ENCODE data around the gene RIPPLY2.

Gene RIPPLY2

DNA sequence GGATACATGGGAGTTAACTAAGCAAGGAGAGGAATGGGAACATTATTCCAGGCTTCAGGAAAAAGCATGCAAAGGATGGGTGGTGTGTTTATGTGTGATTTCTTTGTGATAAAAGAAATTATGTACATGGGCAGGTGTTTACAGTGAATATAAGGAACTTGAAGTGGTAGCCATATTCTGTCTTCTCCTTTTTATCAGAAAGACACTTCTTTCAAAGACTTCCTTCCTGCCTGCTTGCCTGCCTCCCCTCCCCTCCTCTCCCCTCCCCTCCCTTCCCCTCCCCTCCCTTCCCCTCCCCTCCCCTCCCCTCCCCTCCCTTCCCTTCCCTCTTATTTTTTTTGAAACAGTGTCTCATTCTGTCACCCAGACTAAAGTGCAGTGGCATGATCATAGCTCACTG is 20.7 kb downstream of the RIPPLY2 start:
- Histone ChIP-seq H3K4me3 (ENCODE audit: low read length in 2 of 2) (no peak overlapping the region), H3K9ac (ENCODE audit: low read depth in 1 of 2, low read length in 2 of 2) (no peak overlapping the region), H3K36me3 (ENCODE audit: control insufficient read depth in 2 of 2, insufficient read depth in 2 of 2, low read length in 2 of 2) (no peaks in the 10 kb centered on the region), H3K9me3 (ENCODE audit: control insufficient read depth in 2 of 2, low read length in 2 of 2) (no peaks in the 10 kb centered on the region), H3K27ac (ENCODE audit: low read depth in 2 of 2, low read length in 2 of 2) (no peak overlapping the region), H3K27me3 (ENCODE audit: control insufficient read depth in 2 of 2, insufficient read depth in 2 of 2, low read length in 2 of 2) (no peaks in the 10 kb centered on the region), H3K4me1 (ENCODE audit: control insufficient read depth in 2 of 2, insufficient read depth in 2 of 2, low read length in 2 of 2) (no peaks in the 10 kb centered on the region)

DNA sequence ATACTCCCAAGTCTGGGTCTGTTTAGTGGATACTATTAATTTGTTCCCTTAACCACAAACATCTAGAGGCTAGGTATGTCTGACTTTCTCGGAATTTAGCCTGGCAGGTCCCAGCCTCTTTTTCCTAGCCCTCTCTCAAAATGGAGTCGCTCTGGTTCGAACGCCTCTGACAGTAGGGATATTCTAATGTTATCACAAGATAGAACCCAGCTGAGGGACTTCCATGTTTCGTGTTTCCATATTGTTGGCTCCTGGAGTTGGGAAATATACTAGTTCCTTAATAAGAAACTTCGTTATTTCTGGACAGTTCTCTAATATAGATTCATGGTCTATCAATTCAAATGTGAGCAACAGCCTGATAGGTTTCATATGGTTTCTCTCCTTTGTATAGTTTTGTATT is 22.7 kb downstream of the RIPPLY2 start:
- no peaks in the 10 kb centered on the region for H3K9me3 ChIP-seq (ENCODE audit: control insufficient read depth in 2 of 2, low read length in 2 of 2)
- H3K4me3 ChIP-seq (ENCODE audit: low read length in 2 of 2) = no peak overlapping the region
- peaks cover 0 to 3% of the 10 kb centered on the region in 2 donors for H3K4me1 ChIP-seq (ENCODE audit: control insufficient read depth in 2 of 2, insufficient read depth in 2 of 2, low read length in 2 of 2)
- no peaks in the 10 kb centered on the region for H3K36me3 ChIP-seq (ENCODE audit: control insufficient read depth in 2 of 2, insufficient read depth in 2 of 2, low read length in 2 of 2)
- H3K27me3 ChIP-seq (ENCODE audit: control insufficient read depth in 2 of 2, insufficient read depth in 2 of 2, low read length in 2 of 2) = no peaks in the 10 kb centered on the region
- H3K27ac ChIP-seq (ENCODE audit: low read depth in 2 of 2, low read length in 2 of 2) = no peak overlapping the region
- H3K9ac ChIP-seq (ENCODE audit: low read depth in 1 of 2, low read length in 2 of 2) = no peak overlapping the region

DNA sequence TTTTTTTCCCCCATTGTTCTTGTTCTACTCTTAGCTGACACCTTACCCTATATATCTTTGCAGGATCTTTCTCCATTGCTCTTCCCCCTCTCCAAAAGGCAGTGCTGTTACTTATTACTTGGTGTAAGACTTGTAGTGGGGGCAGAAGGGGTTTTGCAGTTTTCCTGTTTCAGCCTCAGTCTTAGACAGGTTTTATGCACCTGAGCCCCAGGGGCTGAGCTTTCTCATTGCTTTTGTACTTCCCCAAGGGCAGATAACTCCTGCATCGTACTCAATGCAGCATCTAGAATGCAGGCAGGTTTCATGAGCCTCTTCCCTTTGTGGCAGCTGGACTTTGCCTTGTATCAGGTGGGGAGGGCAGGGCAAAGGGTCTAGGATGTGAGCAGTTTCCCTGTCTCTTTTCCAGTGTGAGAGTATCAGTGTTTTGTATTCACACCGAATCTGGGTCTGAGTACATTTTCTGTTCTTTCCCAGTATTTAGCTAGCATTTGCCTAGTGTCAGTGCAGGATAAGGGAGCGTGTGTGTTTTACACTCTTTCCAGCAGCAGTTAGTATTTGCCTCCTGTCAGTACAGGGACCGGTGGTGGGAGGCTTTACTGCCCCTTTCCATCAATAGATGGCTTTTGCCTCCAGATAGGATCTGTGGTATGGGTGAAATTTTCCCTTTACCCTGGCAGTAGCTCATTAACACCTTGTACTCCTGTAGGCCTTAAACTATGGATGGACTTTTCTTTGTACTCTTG is 25.9 kb downstream of the RIPPLY2 start:
- H3K9ac ChIP-seq (ENCODE audit: low read depth in 1 of 2, low read length in 2 of 2) = no peak overlapping the region
- no peaks in the 10 kb centered on the region for H3K9me3 ChIP-seq (ENCODE audit: control insufficient read depth in 2 of 2, low read length in 2 of 2)
- H3K27me3 ChIP-seq (ENCODE audit: control insufficient read depth in 2 of 2, insufficient read depth in 2 of 2, low read length in 2 of 2) = no peaks in the 10 kb centered on the region
- H3K36me3 ChIP-seq (ENCODE audit: control insufficient read depth in 2 of 2, insufficient read depth in 2 of 2, low read length in 2 of 2) = no peaks in the 10 kb centered on the region
- peaks cover 0 to 3% of the 10 kb centered on the region in 2 donors for H3K4me1 ChIP-seq (ENCODE audit: control insufficient read depth in 2 of 2, insufficient read depth in 2 of 2, low read length in 2 of 2)
- no peak overlapping the region for H3K4me3 ChIP-seq (ENCODE audit: low read length in 2 of 2)
- H3K27ac ChIP-seq (ENCODE audit: low read depth in 2 of 2, low read length in 2 of 2) = no peak overlapping the region

DNA sequence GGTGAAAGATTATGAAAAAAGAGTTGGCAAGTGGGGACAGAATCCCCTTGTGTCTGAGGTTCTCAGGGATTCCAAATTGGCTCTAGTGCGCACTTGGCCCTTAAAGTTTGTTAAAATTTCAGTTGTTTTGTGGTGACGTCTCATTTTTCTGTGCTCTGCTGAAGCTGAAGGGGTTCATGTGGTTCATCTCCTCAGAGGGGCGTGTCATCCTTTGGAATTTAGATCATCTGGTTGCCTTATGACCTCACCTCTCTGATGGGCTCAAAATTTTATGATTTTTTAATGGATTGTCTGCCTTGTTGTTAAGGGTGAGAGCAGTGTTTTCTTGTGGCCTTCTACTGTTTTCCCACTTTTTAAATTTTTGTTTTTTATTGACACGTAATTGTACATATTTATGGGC is 26.6 kb downstream of the RIPPLY2 start:
- no peak overlapping the region for H3K27ac ChIP-seq (ENCODE audit: low read depth in 2 of 2, low read length in 2 of 2)
- H3K36me3 ChIP-seq (ENCODE audit: control insufficient read depth in 2 of 2, insufficient read depth in 2 of 2, low read length in 2 of 2) = no peaks in the 10 kb centered on the region
- no peak overlapping the region for H3K4me3 ChIP-seq (ENCODE audit: low read length in 2 of 2)
- no peak overlapping the region for H3K9ac ChIP-seq (ENCODE audit: low read depth in 1 of 2, low read length in 2 of 2)
- H3K9me3 ChIP-seq (ENCODE audit: control insufficient read depth in 2 of 2, low read length in 2 of 2) = no peaks in the 10 kb centered on the region
- peaks cover 0 to 3% of the 10 kb centered on the region in 2 donors for H3K4me1 ChIP-seq (ENCODE audit: control insufficient read depth in 2 of 2, insufficient read depth in 2 of 2, low read length in 2 of 2)
- no peaks in the 10 kb centered on the region for H3K27me3 ChIP-seq (ENCODE audit: control insufficient read depth in 2 of 2, insufficient read depth in 2 of 2, low read length in 2 of 2)

DNA sequence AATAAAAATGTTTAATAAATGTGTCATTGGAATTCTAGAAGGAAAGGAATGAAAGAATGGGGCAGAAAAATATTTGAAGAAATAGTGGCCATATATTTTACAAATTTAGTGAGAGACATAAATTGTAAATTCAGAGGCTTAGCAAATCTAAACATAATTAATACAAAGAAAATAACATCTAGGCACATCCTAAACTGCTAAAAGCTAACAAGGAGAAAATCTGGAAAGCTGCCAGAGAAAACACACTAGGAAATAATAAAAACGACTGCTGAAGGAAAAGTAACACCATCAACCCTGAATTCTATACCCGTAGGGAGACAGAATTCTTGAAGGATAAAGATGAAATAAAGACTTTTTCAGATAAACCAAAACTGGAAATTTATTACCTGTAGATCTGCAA is 30.1 kb downstream of the RIPPLY2 start:
- Histone ChIP-seq H3K36me3 (ENCODE audit: control insufficient read depth in 2 of 2, insufficient read depth in 2 of 2, low read length in 2 of 2) (no peaks in the 10 kb centered on the region), H3K9ac (ENCODE audit: low read depth in 1 of 2, low read length in 2 of 2) (no peak overlapping the region), H3K9me3 (ENCODE audit: control insufficient read depth in 2 of 2, low read length in 2 of 2) (no peaks in the 10 kb centered on the region), H3K4me1 (ENCODE audit: control insufficient read depth in 2 of 2, insufficient read depth in 2 of 2, low read length in 2 of 2) (peaks cover 0 to 3% of the 10 kb centered on the region in 2 donors), H3K4me3 (ENCODE audit: low read length in 2 of 2) (no peak overlapping the region), H3K27ac (ENCODE audit: low read depth in 2 of 2, low read length in 2 of 2) (no peak overlapping the region), H3K27me3 (ENCODE audit: control insufficient read depth in 2 of 2, insufficient read depth in 2 of 2, low read length in 2 of 2) (no peaks in the 10 kb centered on the region)

DNA sequence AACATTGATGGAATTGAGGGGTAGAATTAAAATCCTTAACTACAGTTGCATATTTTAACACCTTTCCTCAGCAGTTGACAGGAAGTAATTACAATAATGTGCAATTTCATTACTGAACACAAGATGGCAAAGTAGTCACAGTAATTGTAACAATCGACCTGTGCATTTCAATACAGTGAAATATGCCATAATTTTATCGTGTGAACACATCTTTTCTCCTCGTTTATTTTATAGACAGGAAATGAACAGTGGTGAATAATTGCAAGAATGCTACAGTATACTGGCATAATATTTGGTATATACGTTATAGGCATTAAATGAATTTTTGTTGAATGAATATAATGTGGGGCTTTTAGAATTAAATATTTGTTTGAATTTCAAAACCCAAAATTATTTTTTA is 31.4 kb downstream of the RIPPLY2 start:
- H3K9me3 ChIP-seq (ENCODE audit: control insufficient read depth in 2 of 2, low read length in 2 of 2) = no peaks in the 10 kb centered on the region
- H3K36me3 ChIP-seq (ENCODE audit: control insufficient read depth in 2 of 2, insufficient read depth in 2 of 2, low read length in 2 of 2) = no peaks in the 10 kb centered on the region
- H3K27me3 ChIP-seq (ENCODE audit: control insufficient read depth in 2 of 2, insufficient read depth in 2 of 2, low read length in 2 of 2) = no peaks in the 10 kb centered on the region
- H3K4me1 ChIP-seq (ENCODE audit: control insufficient read depth in 2 of 2, insufficient read depth in 2 of 2, low read length in 2 of 2) = peaks cover 0 to under 1% of the 10 kb centered on the region in 2 donors
- H3K9ac ChIP-seq (ENCODE audit: low read depth in 1 of 2, low read length in 2 of 2) = no peak overlapping the region
- H3K4me3 ChIP-seq (ENCODE audit: low read length in 2 of 2) = no peak overlapping the region
- H3K27ac ChIP-seq (ENCODE audit: low read depth in 2 of 2, low read length in 2 of 2) = no peak overlapping the region

DNA sequence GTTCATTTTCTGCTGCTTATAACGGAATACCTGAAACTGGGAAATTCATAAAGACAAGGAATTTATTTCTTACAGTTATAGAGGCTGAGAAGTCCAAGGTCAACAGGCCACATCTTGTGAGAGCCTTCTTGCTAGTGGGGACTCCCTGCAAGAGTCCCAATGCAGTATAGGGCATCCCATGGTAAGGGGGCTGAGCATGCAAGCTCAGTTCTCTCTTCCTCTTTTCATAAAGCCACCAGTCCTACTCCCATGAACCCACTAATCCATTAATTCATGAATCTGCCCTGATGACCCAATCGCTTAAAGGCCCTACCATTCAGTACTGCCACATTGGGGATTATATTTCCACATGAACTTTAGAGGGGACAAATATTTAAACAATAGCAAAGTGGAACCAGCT is 32.8 kb downstream of the RIPPLY2 start:
- no peaks in the 10 kb centered on the region for H3K27me3 ChIP-seq (ENCODE audit: control insufficient read depth in 2 of 2, insufficient read depth in 2 of 2, low read length in 2 of 2)
- H3K36me3 ChIP-seq (ENCODE audit: control insufficient read depth in 2 of 2, insufficient read depth in 2 of 2, low read length in 2 of 2) = no peaks in the 10 kb centered on the region
- no peak overlapping the region for H3K27ac ChIP-seq (ENCODE audit: low read depth in 2 of 2, low read length in 2 of 2)
- no peak overlapping the region for H3K9ac ChIP-seq (ENCODE audit: low read depth in 1 of 2, low read length in 2 of 2)
- no peaks in the 10 kb centered on the region for H3K4me1 ChIP-seq (ENCODE audit: control insufficient read depth in 2 of 2, insufficient read depth in 2 of 2, low read length in 2 of 2)
- H3K4me3 ChIP-seq (ENCODE audit: low read length in 2 of 2) = no peak overlapping the region
- no peaks in the 10 kb centered on the region for H3K9me3 ChIP-seq (ENCODE audit: control insufficient read depth in 2 of 2, low read length in 2 of 2)

DNA sequence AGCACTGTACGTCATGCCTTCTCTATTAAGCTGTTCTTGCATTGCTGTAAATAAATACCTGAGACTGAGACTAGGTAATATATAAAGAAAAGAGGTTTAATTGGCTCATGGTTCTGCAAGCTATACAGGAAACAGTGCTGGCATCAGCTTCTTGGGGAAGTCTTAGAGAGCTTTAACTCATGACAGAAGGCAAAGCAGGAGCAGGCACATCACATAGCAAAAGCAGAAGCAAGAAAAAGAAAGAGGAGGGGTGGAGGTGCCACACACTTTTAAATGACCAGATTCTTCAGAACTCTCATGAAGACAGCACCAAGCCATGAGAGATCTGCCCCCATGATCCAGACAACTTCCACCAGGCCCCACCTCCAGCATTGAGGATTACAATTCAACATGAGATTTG is 36.5 kb downstream of the RIPPLY2 start:
- Histone ChIP-seq H3K27ac (ENCODE audit: low read depth in 2 of 2, low read length in 2 of 2) (no peak overlapping the region), H3K27me3 (ENCODE audit: control insufficient read depth in 2 of 2, insufficient read depth in 2 of 2, low read length in 2 of 2) (no peaks in the 10 kb centered on the region), H3K36me3 (ENCODE audit: control insufficient read depth in 2 of 2, insufficient read depth in 2 of 2, low read length in 2 of 2) (no peaks in the 10 kb centered on the region), H3K9me3 (ENCODE audit: control insufficient read depth in 2 of 2, low read length in 2 of 2) (no peaks in the 10 kb centered on the region), H3K4me3 (ENCODE audit: low read length in 2 of 2) (no peak overlapping the region), H3K9ac (ENCODE audit: low read depth in 1 of 2, low read length in 2 of 2) (no peak overlapping the region), H3K4me1 (ENCODE audit: control insufficient read depth in 2 of 2, insufficient read depth in 2 of 2, low read length in 2 of 2) (no peaks in the 10 kb centered on the region)

DNA sequence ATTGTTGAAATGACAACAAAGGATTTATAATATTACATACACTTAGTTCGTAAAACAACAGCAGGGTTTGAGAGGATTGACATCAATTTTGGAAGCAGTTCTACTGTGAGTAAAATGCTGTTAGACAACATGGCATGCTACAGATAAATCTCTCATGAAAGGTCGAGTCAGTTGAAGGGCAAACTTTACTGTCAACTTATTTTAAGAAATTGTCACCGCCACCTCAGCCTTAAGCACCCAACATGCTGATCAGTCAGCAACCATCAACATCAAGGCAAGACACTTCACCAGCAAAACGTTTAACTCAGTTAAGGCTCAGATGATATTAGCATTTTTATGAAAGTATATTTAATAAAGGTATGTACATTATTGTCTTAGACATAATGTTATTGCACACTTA is 37.4 kb downstream of the RIPPLY2 start:
- Histone ChIP-seq H3K27ac (ENCODE audit: low read depth in 2 of 2, low read length in 2 of 2) (no peak overlapping the region), H3K27me3 (ENCODE audit: control insufficient read depth in 2 of 2, insufficient read depth in 2 of 2, low read length in 2 of 2) (no peaks in the 10 kb centered on the region), H3K36me3 (ENCODE audit: control insufficient read depth in 2 of 2, insufficient read depth in 2 of 2, low read length in 2 of 2) (no peaks in the 10 kb centered on the region), H3K9me3 (ENCODE audit: control insufficient read depth in 2 of 2, low read length in 2 of 2) (no peaks in the 10 kb centered on the region), H3K4me3 (ENCODE audit: low read length in 2 of 2) (no peak overlapping the region), H3K4me1 (ENCODE audit: control insufficient read depth in 2 of 2, insufficient read depth in 2 of 2, low read length in 2 of 2) (peaks cover 3 to 4% of the 10 kb centered on the region in 2 donors), H3K9ac (ENCODE audit: low read depth in 1 of 2, low read length in 2 of 2) (no peak overlapping the region)

DNA sequence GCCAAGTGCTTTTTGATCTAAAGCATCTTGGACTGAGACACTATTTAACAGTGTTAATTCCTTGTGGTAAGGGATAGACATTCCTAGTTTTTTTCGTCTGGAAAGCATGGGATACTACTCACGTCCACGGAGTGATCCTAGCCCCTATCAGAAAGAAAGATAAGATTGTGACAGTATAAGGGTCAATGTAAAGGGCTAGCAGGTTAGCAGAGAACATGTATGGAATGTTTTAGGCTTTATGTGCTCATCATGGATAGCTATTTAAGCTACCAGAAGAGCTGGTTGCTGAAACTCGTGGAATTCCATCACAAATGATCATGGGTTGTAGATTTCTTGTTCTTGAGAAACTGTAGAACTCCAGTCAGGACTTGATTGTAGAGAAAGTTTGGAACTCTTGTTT is 38.4 kb downstream of the RIPPLY2 start:
- Histone ChIP-seq H3K36me3 (ENCODE audit: control insufficient read depth in 2 of 2, insufficient read depth in 2 of 2, low read length in 2 of 2) (peaks cover 0 to 5% of the 10 kb centered on the region in 2 donors), H3K27me3 (ENCODE audit: control insufficient read depth in 2 of 2, insufficient read depth in 2 of 2, low read length in 2 of 2) (no peaks in the 10 kb centered on the region), H3K4me3 (ENCODE audit: low read length in 2 of 2) (no peak overlapping the region), H3K9me3 (ENCODE audit: control insufficient read depth in 2 of 2, low read length in 2 of 2) (no peaks in the 10 kb centered on the region), H3K27ac (ENCODE audit: low read depth in 2 of 2, low read length in 2 of 2) (no peak overlapping the region), H3K4me1 (ENCODE audit: control insufficient read depth in 2 of 2, insufficient read depth in 2 of 2, low read length in 2 of 2) (peaks cover 3 to 4% of the 10 kb centered on the region in 2 donors), H3K9ac (ENCODE audit: low read depth in 1 of 2, low read length in 2 of 2) (no peak overlapping the region)
